GM19328 (cell line): Measurements from ENCODE around the gene KCNE4.
"Not testable (repeated sequence)": the region's sequence is repeated elsewhere in the genome, so short reads cannot be mapped to it uniquely, and the experiment has no call there.

Experiments used
- ATAC-seq: cut with Tn5 transposase; IDR thresholded peaks from one replicate; pipeline ENCODE4 v1.9.1; 2021; ENCODE audit warnings: mild to moderate bottlenecking, moderate library complexity; ENCODE audit not compliant: unreplicated experiment

Gene KCNE4

DNA sequence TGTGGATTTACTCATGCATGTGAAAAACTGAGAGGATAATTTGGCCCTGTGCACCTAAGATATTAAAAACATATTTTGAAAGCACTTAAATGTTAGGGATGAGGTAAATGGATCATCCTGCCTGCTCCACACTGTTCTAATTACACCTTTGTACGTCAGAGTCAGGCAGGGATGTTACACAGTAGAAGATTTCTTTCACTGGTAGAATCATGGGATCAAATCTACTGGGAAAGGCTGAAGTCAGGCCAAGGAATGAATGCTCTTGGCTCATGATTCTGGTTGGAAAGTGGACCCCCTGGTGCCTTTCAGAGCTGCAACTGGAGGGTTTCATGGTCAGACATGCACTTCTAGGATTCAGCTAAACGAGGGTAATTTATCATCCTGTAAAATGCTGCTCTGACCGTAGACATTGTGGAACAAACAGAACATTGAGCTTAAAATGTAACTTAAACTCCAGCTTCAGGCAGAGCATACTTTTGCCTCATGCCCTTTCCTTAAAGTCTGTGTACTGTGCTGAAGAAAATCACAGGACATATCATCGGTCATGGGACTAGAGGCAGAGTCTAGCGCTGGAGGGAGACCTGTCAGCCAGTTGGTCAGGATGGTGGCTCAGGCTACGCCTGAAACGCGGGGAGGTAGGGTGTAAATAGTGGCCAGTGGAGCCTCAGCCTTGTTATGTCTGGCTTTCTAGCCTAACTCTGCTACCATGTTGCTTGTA is 4.9 kb downstream of the KCNE4 start:
- no peak for ATAC-seq

DNA sequence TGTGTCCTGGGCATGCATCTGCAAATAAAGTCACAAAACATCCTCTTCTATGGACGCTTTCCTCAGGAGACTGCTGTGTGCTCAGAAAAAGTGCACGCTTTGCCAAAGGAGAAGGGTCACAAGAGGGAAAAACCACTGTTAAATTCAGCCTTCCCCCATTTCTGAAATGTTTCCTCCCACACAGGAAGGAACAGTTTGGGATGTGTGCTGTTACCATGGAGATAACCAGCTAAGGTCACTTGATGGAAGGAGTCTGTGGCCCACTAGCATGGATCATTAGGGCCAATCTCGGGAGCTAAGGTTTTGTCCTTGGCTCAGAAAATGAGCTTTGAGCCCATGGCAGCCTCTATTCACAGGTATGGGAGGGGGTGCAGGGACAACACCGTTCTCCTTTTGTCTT is 5.6 kb downstream of the KCNE4 start:
- no peak for ATAC-seq

DNA sequence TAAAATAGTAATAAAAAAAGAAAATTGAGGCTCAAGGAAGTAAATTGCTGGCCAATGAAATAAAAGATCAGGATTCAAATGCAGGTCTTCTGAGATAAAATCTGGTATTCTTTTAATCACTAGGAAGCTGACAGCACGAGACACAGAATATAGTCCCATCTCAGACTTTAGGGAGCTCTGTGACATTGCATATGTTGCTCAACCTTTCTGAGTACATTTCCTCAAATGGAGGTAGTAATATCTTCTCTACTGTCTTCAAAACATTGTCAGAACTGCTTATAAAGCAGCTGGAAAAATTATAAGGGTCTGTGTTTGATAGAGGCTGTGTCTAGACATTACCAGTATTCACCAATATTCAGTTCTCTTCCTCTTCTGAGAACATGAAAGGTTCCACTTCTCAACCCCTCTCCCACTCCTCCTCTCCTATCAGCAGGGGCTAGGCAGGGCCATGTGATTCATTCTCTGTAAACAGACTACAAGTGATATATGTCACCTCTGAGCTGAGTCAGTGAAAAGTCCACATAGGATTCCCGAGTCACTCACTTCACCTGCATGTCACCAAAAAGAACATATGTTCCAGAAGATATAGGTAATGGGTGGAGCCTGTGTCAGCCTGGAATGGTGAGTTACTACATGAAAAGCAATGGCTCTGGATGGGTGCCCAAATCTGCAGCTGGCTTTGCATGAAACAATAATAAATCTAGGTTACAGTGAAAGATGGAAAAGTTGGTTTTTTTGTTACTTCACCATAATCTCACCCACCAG is 7.1 kb downstream of the KCNE4 start:
- ATAC-seq: no peak

DNA sequence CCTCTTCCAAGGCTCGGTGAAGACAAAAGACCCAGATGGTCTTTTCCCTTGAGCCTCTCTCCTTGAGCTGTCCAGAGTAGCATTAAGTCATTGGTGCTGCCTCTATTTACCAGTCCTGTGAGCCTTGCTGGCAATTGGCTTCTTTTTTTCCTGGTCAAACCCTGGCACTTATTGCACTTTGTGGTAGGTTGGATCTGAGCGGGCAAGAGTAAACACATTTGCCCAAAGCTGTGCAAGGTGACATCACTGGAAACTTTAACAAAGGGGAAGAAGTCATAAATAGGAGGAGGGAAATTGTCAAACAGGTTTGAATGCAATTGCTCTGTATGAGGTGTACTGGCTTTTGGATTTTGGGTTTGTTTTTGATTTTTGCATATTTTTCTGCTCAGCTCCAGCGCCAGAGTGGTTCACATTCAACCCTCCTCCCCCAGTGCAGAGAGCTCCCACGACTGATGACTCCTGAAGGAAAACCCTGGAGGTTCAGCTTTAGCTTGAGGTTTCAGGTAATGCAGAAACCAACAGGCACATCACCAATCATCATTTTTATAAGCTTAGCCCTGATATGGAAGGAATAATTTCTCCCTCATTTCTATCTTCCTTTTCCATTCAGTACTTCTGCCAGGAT is 8.3 kb downstream of the KCNE4 start:
- ATAC-seq: no peak

DNA sequence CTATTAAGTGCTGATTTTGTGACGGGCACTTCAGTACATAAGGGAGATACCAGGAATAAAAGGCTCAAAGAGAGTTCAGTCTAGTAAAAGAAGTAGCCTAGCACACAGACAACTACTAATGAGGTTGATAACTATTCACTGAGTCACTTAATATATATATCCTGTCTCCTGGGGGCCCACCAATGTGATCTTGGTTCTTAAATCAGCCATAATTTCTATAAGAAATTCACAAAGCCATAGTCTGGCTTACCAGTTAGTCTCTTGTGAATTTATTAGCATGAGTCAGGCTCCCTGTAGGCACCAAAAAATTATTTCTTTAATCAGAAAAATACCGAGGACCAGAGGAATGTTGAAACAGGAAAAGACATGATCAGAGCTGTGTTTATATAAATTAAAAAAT is 10.4 kb downstream of the KCNE4 start:
- no peak for ATAC-seq

DNA sequence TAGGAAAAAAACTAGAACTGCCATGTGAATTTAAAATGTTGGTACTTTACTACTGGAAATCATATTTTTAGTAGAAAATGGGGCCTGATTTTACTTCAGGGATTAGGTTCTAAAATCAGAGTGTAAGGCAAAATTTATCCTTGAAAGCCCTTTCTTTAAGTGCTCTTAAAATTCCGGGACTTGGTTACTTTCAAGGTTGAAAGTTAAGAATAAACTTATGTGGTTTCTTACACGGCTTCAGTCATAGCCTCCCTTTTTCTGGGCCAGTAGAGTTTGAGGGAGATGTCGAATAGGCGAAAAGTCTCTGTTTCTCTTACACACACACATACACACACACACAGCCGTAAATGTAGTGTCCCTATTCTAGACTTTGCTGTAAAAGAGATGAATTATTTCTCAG is 13.1 kb downstream of the KCNE4 start:
- no peak for ATAC-seq

DNA sequence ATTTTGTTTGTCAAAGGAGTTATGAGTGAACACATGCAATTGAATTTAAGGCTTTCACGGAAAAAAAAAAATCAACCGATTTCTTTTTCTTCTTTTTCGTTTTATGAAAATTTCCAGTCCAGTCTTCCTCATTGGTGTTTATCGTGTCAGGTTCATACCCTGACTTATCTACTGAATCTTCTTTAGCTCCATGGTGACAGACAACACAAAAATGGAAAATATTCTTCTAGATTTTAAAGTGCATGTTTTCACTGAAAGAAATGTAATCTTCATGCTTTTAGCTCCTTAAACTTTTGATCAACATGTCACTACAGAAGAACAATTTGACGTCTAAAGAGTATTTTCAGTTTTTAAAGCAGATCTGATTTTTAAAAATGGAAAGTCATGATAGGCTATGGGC is 14.7 kb downstream of the KCNE4 start:
- ATAC-seq: no peak

DNA sequence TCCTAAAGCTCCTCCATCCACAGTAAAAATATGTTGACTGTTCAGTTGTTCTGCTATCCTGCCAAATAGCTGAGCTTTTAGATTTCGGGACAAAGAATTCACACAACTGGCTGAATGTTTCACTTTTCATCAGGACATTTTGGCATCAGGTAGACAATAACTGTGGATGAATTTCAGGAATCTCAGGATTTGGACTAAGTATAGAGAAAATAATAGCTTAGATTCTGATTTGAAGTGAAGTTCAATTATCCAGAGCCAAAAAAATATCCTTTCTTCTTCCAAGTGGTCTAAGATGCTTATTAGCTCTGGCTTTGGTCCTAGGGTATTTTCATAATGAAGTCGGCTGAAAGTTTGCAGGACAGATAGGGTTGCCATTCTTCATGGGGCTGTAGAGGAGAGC is 16.1 kb downstream of the KCNE4 start:
- no peak for ATAC-seq

DNA sequence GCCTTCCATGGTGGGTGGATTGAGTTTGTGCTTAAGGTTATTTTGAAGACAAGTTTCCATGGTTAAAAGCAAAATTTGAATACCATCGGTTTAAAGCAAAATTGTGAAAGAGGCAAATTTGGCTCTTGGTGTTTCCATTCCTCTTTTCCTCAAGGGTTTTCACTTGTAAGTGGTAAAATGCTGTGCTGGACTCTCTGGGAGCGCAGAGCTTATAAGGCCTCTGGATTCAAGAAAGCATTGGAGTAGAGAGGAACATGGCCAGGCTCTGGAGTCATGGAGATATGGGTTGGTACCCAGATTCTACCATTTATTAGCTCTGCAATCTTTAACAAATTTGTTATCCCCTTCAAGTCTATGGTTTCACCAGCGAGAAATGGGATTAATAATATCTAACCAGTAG is 17.5 kb downstream of the KCNE4 start:
- no peak for ATAC-seq

DNA sequence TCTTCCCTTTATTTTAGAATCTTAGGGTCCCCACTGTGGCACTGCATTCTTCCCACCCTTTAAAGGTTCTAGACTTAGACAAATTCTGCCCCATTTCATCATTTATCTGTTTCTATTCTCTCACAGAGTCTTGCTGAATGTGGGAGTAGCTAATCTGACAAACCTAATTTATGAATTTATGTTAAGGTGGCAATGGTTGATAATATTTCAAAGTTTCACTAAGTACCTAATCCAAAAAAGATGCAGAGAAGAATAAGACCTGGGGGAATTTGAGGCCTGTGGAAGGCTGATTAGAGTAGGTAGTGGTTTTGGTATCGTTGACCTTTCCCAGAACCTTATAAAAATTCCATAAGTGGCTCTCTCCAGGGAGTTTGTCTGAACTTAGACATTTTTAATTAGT is 18.0 kb downstream of the KCNE4 start:
- no peak for ATAC-seq

DNA sequence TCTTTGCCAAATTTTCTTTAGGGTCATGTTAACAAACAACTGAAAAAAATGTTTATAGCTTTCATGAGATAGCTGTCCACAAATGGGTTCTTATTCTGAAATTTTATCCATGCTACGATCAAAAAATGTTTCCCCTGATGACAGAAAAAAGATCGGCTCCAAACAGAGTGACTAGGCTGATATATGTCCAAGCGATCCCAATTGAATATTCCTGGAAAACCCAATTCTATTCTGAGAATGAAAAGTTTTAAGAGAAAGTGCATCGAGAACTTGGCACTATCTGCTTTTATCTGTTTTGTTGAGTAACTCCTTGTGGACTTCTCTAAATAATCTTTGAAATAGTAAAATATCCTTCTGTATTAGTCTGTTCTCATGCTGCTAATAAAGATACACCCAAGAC is 19.1 kb downstream of the KCNE4 start:
- ATAC-seq: no peak

DNA sequence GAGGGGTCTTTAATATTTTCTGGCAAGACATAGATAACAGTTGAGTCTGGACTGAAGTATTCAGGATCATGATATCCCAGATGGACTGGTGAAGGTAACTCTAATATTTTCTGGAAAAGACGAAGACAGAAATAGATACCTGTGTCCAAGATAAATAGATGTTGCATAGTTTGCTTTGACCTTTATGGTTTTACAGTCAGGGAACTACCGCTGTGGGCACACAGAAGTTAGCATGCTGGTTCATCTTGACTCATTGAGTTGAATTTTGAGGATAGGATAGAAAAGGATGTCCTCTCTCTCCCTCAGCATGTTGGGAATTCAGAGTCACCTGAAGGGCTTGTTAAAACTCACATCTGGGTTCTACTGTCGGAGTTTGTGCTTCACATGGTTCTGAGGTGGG is 20.8 kb downstream of the KCNE4 start:
- no peak for ATAC-seq

DNA sequence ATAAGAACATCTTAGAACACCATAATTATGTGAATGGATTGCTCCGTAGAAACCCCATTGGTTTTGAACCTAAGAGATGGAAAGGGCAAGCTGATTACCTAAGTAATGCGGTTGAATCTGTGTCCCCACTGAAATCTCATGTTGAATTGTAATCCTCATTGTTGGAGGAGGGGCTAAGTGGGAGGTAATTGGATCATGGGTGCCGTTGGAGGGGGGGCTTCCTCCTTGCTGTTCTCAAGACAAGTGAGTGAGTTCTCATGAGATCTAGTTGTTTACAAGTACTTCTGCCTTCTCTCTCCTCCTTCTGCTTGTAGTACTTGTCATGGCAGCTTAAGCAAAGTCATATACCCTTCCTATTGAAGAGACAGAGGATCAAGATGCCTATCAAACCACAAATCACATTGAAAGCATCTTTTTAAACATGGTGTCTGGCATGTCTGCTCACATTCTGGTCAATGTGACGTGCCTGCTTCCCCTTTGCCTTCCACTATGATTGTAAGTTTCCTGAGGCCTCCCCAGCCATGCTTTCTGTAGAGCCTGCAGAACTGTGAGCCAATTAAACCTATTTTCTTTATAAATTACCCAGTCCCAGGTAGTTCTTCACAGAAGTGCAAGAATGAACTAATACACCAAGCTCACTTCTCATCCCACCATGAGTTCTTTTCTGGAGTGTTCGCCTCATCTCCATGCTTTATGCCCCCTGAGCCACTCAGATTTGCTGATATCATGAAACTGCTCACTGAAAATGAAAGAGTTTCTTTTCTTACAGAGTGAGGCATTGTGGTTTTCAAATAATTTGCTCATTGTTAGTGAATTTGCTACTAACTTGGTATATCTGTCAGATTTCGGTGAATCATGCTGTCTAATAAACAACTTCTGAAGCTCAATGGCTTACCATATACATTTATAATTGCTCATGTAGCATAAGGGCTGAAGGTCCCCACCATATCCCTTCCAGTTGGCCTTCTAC is 23.6 kb downstream of the KCNE4 start:
- ATAC-seq: no peak

DNA sequence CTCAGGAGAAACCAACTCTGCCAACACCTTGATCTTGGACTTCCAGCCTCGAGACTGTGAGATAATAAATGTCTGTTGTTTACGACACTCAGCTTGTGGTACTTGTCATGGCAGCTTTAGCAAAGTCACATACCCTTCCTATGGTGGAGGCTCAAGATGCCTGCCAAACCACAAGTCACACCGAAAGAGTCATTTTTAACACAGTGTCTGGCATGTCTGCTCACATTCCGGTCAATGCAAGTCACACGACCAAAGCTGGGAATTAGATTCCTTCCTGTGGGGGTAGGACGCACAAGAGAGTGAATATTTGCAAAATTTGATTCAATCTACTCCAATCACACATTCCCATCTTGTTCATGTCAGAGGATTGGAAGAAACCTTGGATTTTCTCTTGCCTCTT is 24.6 kb downstream of the KCNE4 start:
- ATAC-seq: no peak

DNA sequence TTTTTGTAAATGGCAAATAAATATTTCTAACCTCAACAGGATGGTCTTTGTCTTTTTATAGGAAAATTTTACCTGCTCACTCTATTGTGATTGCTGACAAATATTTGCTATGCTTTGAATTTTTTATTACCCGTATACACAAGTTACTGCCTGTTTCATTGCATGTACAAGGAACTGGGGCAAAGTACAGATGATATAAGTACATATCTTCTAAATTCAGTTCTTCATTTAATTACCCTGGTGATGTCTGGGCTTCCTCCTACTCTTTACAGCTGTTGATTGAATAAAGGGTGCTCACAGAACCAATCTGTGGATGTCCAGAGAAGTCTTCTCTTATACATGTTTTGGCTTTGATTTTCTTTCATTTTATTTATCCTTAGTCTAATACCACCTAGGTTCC is 26.5 kb downstream of the KCNE4 start:
- no peak for ATAC-seq

DNA sequence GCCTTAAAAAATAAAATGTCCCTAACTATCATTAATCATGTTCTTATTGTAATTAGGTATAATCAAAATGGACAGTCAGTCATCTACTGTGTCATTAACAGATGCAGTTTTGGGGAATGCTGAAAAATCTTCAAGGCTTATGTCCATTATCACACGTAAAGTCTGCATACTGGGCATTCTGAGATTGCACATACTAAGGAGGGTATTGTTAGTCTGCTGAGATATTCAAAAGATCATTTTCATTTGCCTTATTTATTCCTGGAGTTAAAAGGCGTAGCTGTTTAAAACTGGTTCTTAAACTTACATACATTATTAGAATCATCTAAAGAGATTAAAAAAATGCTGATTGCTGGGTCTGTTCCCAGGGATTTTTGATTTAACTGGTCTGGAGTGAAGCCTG is 27.4 kb downstream of the KCNE4 start:
- ATAC-seq: no peak

DNA sequence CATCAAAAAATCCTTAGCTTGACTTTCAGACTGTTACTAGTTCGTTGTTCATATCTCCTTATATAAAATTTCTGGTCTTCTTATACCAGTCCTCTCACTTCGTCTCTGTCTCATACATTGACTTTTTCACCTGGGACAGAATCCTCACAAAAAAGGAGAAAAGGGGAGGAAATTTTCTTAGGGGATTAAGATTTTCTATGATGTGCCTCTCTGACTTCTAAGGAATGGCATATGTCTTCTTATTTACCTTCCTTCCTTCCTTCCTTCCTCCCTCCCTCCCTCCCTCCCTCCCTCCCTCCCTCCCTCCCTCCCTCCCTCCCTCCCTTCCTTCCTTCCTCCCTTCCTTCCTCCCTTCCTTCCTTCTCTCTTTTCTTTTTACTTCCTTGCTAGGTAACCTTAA is 27.9 kb downstream of the KCNE4 start:
- ATAC-seq: no peak

DNA sequence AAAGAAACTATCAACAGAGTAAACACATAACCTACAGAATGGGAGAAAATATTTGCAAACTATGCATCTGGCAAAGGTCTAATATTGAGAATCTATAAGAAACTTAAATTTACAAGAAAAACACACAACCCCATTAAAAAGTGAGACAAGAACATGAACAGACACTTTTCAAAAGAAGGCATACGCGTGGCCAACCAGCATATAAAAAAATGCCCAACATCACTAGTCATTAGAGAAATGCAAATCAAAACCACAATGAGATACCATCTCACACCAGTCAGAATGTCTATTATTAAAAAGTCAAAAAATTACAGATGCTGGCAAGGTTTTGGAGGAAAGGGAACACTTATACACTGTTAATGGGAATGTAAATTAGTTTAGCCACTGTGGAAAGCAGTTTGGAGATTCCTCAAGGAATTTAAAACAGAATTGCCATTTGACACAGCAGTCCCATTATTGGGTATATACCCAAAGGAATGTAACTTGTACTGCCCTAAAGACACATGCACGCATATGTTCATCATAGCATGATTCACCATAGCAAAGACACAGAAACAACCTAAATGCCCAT is 28.9 kb downstream of the KCNE4 start:
- not testable (repeated sequence) for ATAC-seq

DNA sequence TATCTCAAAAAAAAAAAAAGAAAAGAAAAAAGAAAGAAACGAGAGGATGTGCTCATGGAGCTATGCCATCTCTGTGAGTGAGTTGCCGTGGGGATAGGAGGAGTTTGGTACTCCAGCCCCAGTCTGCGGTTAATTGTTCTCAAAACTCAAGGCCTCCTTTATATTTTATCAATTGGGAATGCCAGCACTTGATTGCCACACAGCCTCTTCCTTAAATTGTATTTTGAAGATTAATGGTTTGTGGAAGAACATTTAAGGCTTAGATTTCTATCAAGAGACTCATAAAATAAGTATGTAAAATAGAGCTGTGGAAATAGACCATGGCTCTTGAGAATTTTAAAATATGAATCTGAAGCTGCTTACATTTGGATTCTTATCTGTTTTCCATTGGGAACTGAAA is 29.8 kb downstream of the KCNE4 start:
- ATAC-seq: no peak

DNA sequence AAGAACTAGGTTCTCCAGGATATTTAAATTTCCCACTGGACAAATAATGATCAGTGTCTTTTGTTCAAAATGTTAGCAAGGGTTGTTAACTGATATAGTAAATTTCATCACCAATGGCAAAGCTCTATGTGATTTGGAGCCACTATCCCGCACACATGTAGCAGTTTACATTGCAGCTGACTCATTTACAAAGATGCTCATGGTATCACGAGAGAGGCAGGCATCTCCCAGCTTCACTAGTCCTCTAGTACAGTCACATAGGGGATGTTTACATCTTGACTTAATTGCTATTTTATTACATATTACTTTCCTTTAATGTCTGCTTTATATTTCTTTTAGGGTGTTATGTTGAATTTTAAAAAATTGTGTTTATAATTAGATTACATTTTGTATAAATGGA is 30.7 kb downstream of the KCNE4 start:
- no peak for ATAC-seq
